T-helper 1 cell treated with Interleukin-12 subunit alpha and Interleukin-12 subunit beta and Interleukin-4 antibody, amounts not matched to agents 30 μg/mL and 1 μg/mL, for 36 hours (primary cell): Measurements from ENCODE around the gene MRPL32.

Experiments
- H3K27ac Mint-ChIP-seq: one replicate; pipeline ENCODE4 v1.8.0; 2021; ENCODE audit warnings: mild to moderate bottlenecking, mixed read lengths
- H3K27me3 Mint-ChIP-seq: one replicate; pipeline ENCODE4 v1.8.0; 2021; ENCODE audit warnings: low read depth, mixed read lengths
- H3K36me3 Mint-ChIP-seq: one replicate; pipeline ENCODE4 v1.8.0; 2021; ENCODE audit warnings: low read depth, mixed read lengths
- H3K4me1 Mint-ChIP-seq: one replicate; pipeline ENCODE4 v1.8.0; 2021; ENCODE audit warnings: low read depth, mixed read lengths
- H3K4me3 Mint-ChIP-seq: one replicate; pipeline ENCODE4 v1.8.0; 2021; ENCODE audit warnings: mild to moderate bottlenecking, moderate library complexity, mixed read lengths
- H3K9me3 Mint-ChIP-seq: one replicate; pipeline ENCODE4 v1.8.0; 2021; ENCODE audit warnings: mixed read lengths

The MRPL32 gene

GRCh38 chr7:42964849-42965805 is 33.0 kb downstream of the MRPL32 start:
- H3K4me1 Mint-ChIP-seq = peaks cover 15% of the 10 kb centered on the region
- H3K27me3 Mint-ChIP-seq = no peaks in the 10 kb centered on the region
- peak overlapping the region; percentile 7 for H3K27ac Mint-ChIP-seq
- no peak overlapping the region for H3K4me3 Mint-ChIP-seq
- no peaks in the 10 kb centered on the region for H3K36me3 Mint-ChIP-seq
- no peaks in the 10 kb centered on the region for H3K9me3 Mint-ChIP-seq

- H3K36me3 Mint-ChIP-seq = no peaks in the 10 kb centered on the region
- H3K4me1 Mint-ChIP-seq = peaks cover 11% of the 10 kb centered on the region
Measured at GRCh38 chr7:42967391-42967790, 35.2 kb downstream of the MRPL32 start.

GRCh38 chr7:42972699-42973500 is 40.7 kb downstream of the MRPL32 start:
- no peaks in the 10 kb centered on the region for H3K4me1 Mint-ChIP-seq
- H3K27ac Mint-ChIP-seq = no peak overlapping the region
- peaks cover 7% of the 10 kb centered on the region for H3K9me3 Mint-ChIP-seq
- H3K4me3 Mint-ChIP-seq = no peak overlapping the region
- H3K27me3 Mint-ChIP-seq = peaks cover 10% of the 10 kb centered on the region
- H3K36me3 Mint-ChIP-seq = no peaks in the 10 kb centered on the region

More at GRCh38 chr7:42967391-42967790, 35.2 kb downstream of the MRPL32 start:
- Mint-ChIP-seq H3K4me3 (no peak overlapping the region), H3K27ac (no peak overlapping the region), H3K27me3 (no peaks in the 10 kb centered on the region), H3K9me3 (peaks cover 7% of the 10 kb centered on the region)

DNA sequence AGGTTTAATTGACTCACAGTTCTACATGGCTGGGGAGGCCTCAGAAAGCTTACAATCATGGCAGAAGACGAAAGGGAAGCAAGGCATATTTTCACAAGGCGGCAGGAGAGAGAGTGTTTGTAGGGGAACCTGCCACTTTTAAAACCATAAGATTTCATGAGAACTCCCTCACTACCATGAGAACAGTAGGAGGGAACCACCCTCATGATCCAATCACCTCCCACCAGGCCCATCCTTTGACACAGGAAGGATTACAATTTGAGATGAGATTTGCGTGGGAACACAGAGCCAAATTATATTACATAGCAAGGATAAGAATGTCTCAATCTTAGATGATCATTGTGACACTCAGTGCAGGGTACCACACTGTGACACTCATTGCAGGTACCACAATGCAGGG is 44.2 kb downstream of the MRPL32 start:
- no peak overlapping the region for H3K27ac Mint-ChIP-seq
- no peaks in the 10 kb centered on the region for H3K4me1 Mint-ChIP-seq
- no peaks in the 10 kb centered on the region for H3K36me3 Mint-ChIP-seq
- H3K4me3 Mint-ChIP-seq = no peak overlapping the region
- peaks cover 19% of the 10 kb centered on the region for H3K27me3 Mint-ChIP-seq
- H3K9me3 Mint-ChIP-seq = no peaks in the 10 kb centered on the region

GRCh38 chr7:42978496-42978895 is 46.3 kb downstream of the MRPL32 start:
- no peak overlapping the region for H3K4me3 Mint-ChIP-seq
- H3K9me3 Mint-ChIP-seq = no peaks in the 10 kb centered on the region
- H3K36me3 Mint-ChIP-seq = no peaks in the 10 kb centered on the region
- peaks cover 18% of the 10 kb centered on the region for H3K27me3 Mint-ChIP-seq
- H3K27ac Mint-ChIP-seq = no peak overlapping the region
- H3K4me1 Mint-ChIP-seq = no peaks in the 10 kb centered on the region

DNA sequence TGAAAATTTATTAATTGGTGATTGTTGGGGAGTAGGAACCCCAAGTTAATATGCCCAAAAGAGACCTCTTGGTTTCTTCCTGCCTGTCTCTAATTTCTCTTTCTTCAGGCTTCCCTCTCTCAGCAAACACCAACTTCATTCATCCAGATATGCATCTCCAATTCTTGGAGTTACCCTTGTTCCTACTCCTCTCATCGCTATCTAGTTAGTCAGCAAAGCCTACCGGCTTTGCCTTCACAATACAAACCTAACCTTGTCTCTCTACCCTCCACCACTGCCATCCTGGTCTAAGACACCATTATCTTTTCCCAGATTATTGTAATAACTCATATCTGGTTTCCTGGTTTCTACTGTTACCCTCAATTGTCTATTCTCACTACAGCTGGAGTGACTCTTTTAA is 47.9 kb downstream of the MRPL32 start:
- Mint-ChIP-seq H3K9me3 (peaks cover 4% of the 10 kb centered on the region), H3K4me3 (no peak overlapping the region), H3K36me3 (no peaks in the 10 kb centered on the region), H3K27ac (no peak overlapping the region), H3K4me1 (no peaks in the 10 kb centered on the region), H3K27me3 (peaks cover 11% of the 10 kb centered on the region)

DNA sequence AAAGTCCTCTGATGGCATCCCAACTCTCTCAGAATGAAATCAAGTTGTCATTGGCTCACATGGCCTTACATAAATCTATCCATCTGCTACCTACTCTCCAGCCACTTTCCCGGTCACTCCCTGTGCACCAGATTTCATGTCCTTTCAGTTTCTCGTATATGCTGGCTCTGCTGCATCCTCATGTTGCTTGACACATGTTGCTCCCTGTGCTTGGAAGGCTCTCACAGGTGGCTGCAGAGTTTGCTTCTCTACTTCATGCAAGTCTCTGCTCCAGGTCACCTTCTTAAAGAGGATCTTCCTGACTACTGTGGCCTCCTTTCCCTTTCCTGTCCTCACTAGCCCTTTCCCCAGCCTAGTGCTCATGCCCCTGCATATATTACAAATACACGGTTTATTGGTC is 48.3 kb downstream of the MRPL32 start:
- Mint-ChIP-seq H3K4me1 (no peaks in the 10 kb centered on the region), H3K27me3 (peaks cover 9% of the 10 kb centered on the region), H3K4me3 (no peak overlapping the region), H3K36me3 (no peaks in the 10 kb centered on the region), H3K9me3 (peaks cover 4% of the 10 kb centered on the region), H3K27ac (no peak overlapping the region)

DNA sequence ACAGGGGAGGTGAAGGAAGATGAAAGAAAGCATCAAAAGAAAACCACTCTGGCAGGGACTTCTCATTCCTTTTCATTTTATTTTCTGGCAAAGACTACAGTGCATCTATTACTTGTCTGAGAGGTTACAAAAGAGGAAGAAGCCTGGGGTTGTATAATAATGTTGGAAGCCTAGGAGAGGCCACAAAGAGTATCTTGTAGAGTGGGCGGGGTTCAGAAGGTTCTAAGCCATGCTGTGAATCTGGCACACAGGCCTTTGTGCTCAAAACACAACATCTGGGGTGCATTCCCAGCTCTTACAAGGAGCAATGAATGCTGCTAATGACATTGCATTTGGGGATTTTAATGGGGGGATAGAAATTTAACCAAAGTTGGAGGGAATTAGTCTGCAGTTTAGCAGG is 49.4 kb downstream of the MRPL32 start:
- Mint-ChIP-seq H3K4me1 (no peaks in the 10 kb centered on the region), H3K4me3 (no peak overlapping the region), H3K9me3 (peaks cover 5% of the 10 kb centered on the region), H3K27ac (no peak overlapping the region), H3K27me3 (peaks cover 11% of the 10 kb centered on the region), H3K36me3 (no peaks in the 10 kb centered on the region)

DNA sequence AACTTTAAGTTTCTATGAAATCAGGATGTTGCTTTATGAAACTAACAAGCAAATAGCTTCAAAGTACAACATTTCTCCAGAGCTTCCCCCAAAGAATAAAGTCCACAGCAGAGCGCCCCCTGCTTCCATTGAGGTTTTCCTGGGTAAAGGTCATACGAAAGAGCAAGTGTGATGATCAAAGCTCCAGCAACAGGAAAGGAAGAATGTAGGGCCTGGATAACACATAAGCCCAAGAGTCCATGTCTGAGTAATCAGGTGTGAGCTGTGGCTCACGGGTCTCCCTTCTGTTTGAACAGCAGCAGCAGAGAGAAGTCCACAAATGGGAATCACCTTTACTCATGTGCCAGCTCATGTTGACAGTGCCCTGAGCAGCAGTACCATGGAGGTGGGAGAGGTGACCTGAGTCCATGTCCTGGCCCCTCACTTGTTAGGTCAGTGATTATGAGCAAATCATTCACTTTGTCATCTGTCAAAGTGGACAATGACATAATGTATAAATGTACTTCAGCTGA is 50.5 kb downstream of the MRPL32 start:
- Mint-ChIP-seq H3K9me3 (peaks cover 8% of the 10 kb centered on the region), H3K27ac (no peak overlapping the region), H3K4me1 (no peaks in the 10 kb centered on the region), H3K4me3 (no peak overlapping the region), H3K27me3 (peaks cover 16% of the 10 kb centered on the region), H3K36me3 (no peaks in the 10 kb centered on the region)

DNA sequence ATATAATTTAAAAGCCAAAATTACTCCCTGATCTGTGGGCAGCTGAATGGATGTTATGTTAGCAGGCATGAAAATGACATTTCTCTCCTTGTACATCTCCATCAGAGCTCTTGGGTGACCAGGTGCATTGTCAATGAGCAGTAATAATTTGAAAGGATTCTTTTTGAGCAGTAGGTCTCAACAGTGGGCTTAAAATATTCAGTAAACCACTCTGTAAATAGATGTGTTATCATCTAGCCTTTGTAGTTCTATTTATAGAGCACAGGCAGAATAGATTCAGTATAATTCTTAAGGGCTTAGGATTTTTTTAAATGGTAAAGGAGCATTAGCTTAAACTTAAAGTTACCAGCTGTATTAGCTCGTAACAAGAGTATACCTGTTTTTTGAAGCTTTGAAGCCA is 52.0 kb downstream of the MRPL32 start:
- Mint-ChIP-seq H3K36me3 (no peaks in the 10 kb centered on the region), H3K27me3 (peaks cover 23% of the 10 kb centered on the region), H3K4me3 (no peak overlapping the region), H3K4me1 (no peaks in the 10 kb centered on the region), H3K9me3 (peaks cover 8% of the 10 kb centered on the region), H3K27ac (no peak overlapping the region)

DNA sequence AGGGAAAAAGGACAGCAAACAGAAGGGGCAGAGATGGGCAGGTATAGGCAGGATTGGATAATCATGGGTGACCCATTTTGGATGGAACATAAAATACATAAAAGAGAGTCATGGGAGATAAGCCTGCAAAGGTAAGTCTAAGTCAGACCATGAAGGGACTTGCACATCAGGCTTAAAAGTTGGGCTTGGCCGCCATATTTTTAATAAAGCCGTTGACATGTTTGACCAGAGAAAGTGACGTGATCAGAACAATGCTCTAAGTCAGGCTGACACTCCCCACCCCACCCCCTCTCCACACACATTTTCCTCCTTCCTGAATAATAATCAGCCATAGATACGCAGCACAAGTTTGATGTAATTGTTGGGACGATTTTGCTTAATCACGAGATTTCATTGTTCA is 54.0 kb downstream of the MRPL32 start:
- Mint-ChIP-seq H3K27me3 (peaks cover 22% of the 10 kb centered on the region), H3K4me1 (no peaks in the 10 kb centered on the region), H3K27ac (no peak overlapping the region), H3K36me3 (no peaks in the 10 kb centered on the region), H3K4me3 (no peak overlapping the region), H3K9me3 (peaks cover 8% of the 10 kb centered on the region)

DNA sequence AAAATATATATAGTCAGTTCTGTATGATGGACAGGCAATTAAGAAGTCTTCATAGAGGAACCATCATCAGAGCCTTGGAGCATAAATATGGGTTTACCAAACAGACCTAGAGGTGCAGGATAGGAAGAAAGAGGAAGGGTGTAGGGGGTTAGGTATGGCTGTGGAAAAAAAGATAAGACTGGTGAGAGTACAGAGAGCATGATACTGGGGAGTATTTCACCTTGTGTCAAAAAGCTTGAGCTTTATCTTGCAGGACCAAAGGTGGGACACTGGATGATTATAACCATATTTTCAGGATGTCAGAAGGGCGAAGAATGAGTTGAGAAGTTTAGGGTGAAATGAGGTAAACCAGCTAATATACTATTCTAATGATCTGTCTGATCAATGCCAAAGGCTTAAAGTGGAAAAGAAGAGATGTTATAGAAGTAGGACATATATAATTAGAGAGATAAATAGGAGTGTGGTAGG is 54.6 kb downstream of the MRPL32 start:
- Mint-ChIP-seq H3K4me3 (no peak overlapping the region), H3K36me3 (no peaks in the 10 kb centered on the region), H3K27me3 (peaks cover 28% of the 10 kb centered on the region), H3K9me3 (peaks cover 8% of the 10 kb centered on the region), H3K27ac (no peak overlapping the region), H3K4me1 (no peaks in the 10 kb centered on the region)
